GM12892 (cell line): ENCODE measurements around the gene COL18A1.

Source experiments
- POLR2A ChIP-seq: IDR thresholded peaks from 2 replicates; pipeline ENCODE4 v1.6.1; 2011; ENCODE audit warnings: low read depth, low read length, control low read depth
- POLR2AphosphoS5 ChIP-seq: IDR thresholded peaks from 2 replicates; pipeline ENCODE4 v1.6.1; 2011; ENCODE audit warnings: low read depth, low read length, control low read depth
- TAF1 ChIP-seq: IDR thresholded peaks from 2 replicates; pipeline ENCODE4 v1.6.1; 2011; ENCODE audit warnings: low read depth, mild to moderate bottlenecking, control low read depth, low read length, borderline replicate concordance

DNA sequence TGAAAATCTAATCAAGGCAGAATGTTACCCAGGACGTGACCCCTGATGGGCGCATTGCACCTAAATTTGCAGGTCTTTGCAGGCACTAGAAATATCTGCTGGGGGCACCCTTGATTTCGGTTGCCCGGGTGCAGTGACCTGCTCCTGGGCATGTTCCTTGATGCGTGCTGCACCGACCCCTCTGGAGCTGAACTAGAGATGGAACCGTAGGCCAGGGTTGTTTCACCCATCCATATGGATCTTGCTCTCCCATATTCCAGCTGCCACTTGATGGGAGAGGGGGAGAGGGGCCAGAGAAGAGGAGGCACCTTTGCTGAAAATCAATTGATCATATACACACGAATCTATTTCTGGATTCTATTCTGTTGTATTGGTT, 8.4 kb upstream of the COL18A1 start:
- TF ChIP-seq POLR2AphosphoS5 (no peak), POLR2A (no peak), TAF1 (no peak)
